ENCODE results near the gene MORN1.

MORN1 gene

DNA sequence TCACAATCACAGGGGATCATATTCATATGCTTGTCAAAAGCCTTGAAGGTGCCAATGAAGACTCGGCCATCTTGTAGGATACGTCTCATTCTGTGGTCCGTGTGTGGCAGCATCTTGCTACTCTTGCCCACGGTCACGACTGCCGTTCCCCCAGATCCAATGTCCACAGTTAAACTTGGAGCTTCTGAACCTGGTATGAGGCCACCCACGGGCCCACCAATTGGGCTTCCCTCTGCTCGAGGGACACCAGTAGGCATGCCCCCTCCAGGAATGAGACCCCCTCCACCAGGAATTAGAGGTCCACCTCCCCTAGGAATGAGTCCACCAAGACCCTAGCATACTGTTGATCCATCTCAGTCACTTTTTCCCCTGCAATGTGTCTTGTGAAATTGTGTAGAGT, 39.6 kb downstream of the MORN1 start:
- TF ChIP-seq, protein P1, sequence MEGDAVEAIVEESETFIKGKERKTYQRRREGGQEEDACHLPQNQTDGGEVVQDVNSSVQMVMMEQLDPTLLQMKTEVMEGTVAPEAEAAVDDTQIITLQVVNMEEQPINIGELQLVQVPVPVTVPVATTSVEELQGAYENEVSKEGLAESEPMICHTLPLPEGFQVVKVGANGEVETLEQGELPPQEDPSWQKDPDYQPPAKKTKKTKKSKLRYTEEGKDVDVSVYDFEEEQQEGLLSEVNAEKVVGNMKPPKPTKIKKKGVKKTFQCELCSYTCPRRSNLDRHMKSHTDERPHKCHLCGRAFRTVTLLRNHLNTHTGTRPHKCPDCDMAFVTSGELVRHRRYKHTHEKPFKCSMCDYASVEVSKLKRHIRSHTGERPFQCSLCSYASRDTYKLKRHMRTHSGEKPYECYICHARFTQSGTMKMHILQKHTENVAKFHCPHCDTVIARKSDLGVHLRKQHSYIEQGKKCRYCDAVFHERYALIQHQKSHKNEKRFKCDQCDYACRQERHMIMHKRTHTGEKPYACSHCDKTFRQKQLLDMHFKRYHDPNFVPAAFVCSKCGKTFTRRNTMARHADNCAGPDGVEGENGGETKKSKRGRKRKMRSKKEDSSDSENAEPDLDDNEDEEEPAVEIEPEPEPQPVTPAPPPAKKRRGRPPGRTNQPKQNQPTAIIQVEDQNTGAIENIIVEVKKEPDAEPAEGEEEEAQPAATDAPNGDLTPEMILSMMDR (IDR thresholded peaks at IDR 0.05; ENCODE audit: extremely low read depth, insufficient read depth, missing control alignments) = no peak
- in situ Hi-C loops (cut with MboI; ENCODE audit: low pct_unique_long_range_greater_than_20kb, low sequenced_read_pairs, unreplicated experiment) = no loop called here
- DNase-seq (ENCODE audit: low spot score) = no peak

DNA sequence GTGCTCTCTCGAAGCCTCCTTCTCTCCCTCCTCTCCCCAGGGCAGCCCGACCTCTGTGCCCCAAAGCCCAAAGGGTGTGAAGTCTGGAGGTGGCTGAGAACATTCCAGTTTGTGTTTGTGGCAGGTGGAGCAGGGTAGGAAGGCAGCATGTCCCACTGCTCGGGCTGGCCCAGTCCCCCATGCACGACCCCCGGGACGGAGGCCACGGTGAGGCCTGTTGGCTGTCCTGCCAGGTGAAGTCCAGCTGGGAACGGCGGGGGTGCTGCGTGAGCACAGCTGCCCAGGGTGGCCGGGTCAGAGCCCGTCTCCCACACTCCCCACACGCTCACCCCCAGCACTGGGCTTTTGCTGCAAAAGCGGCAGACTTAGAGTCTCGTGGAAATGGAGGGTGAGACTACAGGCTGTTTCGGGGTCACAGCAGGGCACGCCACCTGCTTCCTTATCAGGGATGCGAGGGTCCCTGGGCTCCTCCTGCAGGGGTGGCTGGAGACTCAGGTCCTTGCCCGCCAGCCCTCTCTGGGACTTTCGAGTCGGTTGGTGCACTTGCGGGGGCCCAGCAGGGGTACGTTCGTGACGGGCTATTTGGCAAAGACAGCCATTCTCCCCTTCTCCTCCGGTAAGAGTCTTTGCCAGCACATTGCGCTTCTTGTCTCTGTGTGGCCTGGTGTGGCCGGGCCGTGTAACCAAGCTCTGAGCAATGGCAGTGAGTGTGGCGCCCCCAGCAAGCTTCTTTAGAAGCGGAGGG, 40.3 kb downstream of the MORN1 start:
- TF ChIP-seq, protein P1 (IDR thresholded peaks at IDR 0.05; ENCODE audit: extremely low read depth, insufficient read depth, missing control alignments) = no peak
- DNase-seq (ENCODE audit: low spot score) = no peak
- in situ Hi-C loops (cut with MboI; ENCODE audit: low pct_unique_long_range_greater_than_20kb, low sequenced_read_pairs, unreplicated experiment) = no loop called here

DNA sequence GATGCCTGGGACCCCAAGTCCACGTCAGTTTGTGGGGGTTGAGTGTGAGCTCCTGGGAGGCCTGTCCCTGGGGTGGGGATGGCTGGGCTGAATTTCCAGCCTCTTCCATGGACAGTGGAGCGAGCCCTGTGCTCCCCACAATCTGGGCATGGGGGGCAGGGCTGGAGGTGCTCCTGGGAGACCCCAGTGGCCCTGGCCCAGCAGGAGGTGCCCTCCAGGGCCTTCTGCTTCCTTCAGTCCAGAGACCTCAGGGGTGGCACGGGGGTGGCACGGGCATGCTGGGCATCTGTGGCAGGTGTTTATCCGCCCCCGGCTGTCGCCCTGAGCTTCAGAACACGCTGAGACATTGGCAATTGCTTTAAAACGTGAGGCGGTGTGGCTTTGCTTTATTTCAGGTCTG, 40.9 kb downstream of the MORN1 start:
- TF ChIP-seq, protein P1 (IDR thresholded peaks at IDR 0.05; ENCODE audit: extremely low read depth, insufficient read depth, missing control alignments) = no peak
- in situ Hi-C loops (cut with MboI; ENCODE audit: low pct_unique_long_range_greater_than_20kb, low sequenced_read_pairs, unreplicated experiment) = no loop called here
- DNase-seq (ENCODE audit: low spot score) = no peak

DNA sequence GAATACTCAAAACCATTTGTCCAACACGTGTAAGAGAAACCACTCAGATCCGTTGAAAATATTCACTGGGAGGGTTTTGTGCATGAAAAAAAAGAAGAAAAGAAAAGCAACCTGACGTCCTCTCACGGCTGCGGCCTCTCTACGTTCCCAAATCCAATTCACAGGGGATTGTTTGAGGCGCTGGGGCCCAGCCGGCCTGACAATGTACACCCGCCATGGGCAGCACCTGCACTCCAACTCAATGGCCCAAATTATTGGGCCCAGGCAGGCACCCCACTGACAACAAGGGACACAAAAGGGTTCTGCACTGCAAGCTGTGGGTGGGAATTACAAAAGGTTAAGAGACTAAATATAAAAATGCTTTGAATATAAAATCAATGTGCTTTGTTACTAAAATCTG, 41.5 kb downstream of the MORN1 start:
- TF ChIP-seq, protein P1 (IDR thresholded peaks at IDR 0.05; ENCODE audit: extremely low read depth, insufficient read depth, missing control alignments) = no peak
- in situ Hi-C loops (cut with MboI; ENCODE audit: low pct_unique_long_range_greater_than_20kb, low sequenced_read_pairs, unreplicated experiment) = no loop called here
- no peak for DNase-seq (ENCODE audit: low spot score)

DNA sequence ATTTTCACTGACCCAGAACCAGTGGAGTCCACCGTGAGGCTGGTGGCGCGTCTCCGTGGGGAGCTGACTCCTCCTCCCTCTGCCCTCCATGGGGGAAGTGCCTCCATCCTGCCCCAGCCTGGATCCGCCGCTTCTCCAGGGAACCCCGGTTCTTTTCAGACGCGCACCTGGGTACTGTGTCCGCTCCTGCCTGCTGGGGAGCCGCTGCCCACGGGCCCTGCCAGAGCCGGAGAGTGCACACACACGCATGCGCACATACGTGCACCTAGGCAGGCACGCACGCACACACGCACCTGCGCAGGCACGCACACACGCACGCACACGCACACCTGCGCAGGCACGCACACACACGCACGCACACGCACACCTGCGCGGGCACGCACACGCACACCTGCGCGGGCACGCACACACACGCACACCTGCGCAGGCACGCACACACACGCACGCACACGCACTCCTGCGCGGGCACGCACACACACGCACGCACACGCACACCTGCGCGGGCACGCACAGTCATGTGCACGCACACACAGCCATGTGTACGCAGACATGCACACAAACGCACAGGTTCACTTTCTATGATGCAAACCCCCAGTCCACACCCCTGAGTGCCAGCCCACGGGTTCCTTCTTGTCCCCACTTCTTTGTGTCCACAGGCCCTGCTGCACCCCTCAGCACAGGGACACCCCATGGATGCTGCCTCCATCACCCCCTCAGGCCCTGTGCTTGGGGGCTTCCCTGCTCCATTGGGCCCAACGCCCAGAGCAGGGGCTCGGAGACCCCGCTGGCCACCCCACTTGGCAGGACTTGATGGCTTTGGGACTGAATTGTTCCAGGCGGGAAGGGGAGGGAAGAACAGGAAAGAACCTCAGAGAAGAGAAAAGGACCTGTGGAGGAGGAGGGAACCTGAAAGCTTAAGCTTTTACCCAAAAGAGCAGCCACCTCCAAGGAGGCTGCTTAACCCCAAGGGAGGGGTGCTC, 42.7 kb downstream of the MORN1 start:
- TF ChIP-seq, protein P1 (IDR thresholded peaks at IDR 0.05; ENCODE audit: extremely low read depth, insufficient read depth, missing control alignments) = no peak
- DNase-seq (ENCODE audit: low spot score) = no peak
- in situ Hi-C loops (cut with MboI; ENCODE audit: low pct_unique_long_range_greater_than_20kb, low sequenced_read_pairs, unreplicated experiment) = no loop called here

DNA sequence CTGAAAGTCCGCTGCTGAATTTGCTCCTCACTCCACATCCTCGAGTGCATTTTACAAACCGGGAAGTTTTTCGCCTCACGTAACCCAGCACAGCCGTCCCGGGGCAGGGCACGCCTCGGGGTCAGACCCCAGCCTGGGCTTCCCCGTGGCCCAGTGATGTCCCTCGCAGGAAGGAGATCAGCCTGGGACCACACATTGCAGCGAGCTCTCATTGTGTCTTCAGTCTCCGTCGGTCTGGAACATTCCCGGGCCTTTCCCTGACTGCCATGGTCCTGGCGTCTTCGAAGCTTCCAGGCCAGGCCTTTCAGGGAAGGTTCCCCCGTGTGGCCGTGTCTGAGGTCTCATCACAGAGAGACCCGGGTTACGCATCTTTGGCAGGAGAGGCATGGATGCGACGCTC, 43.5 kb downstream of the MORN1 start:
- DNase-seq (ENCODE audit: low spot score) = no peak
- in situ Hi-C loops (cut with MboI; ENCODE audit: low pct_unique_long_range_greater_than_20kb, low sequenced_read_pairs, unreplicated experiment) = no loop called here
- TF ChIP-seq, protein P1 (IDR thresholded peaks at IDR 0.05; ENCODE audit: extremely low read depth, insufficient read depth, missing control alignments) = no peak
